Spleen (tissue), 7 donors: ENCODE data around the gene GPHN.

Source experiments
- CTCF ChIP-seq, 11 experiments: fragments of 200-600 bp in 7 of 11; fragments of 450-650 bp in 4 of 11; sonication (generic) in 4 of 11; IDR thresholded peaks in 8 of 11; conservative IDR thresholded peaks in 3 of 11; 1 replicate in 7 of 11; 2 replicates in 4 of 11; pipeline versions ENCODE4 v1.4.0 to v1.8.0; 2016 to 2021; ENCODE audit warnings: antibody characterized with exemption in 11 of 11, inconsistent platforms in 4 of 11, mild to moderate bottlenecking in 1 of 11
- POLR2A ChIP-seq, 3 donors: fragments of 450-650 bp; IDR thresholded peaks; one replicate each; pipeline ENCODE4 v1.5.1; 2017; ENCODE audit warnings: antibody characterized with exemption in 3 of 3, mild to moderate bottlenecking in 1 of 3
- donor health status: DM: no; HTN: no; CAD: no; lungs with moderate emphysema.
- donor health status: DM: no; HTN: no; CAD: no.
- donor health status: DM: no; HTN: no; CAD: no.

GRCh38 chr14:67004521-67004920 is 496.6 kb downstream of the GPHN start:
- TF ChIP-seq CTCF (IDR thresholded peaks at IDR 0.05 in 8 of 11, conservative IDR thresholded peaks at IDR 0.05 in 3 of 11) (no peak), POLR2A (IDR thresholded peaks at IDR 0.05) (no peak)
